ENCODE data around the gene SCARB1. TPM values are rescaled to one million over a fixed set of nuclear protein-coding genes. Genes with fewer than 3 reads are reported as not detected.

SCARB1 gene
- total and polyA plus RNA-seq, 2 of the 13 experiments (the other 11 are each of a cell fraction or from before 2014, with no cell fraction given) = 63.4 to 160 TPM

- no peak for TF ChIP-seq CENPX (CRISPR knock-in tag; IDR thresholded peaks at IDR 0.05)
- TF ChIP-seq JDP2 (CRISPR knock-in tag; IDR thresholded peaks at IDR 0.05; ENCODE audit: borderline replicate concordance) = no peak
- TF ChIP-seq ZBTB14 (CRISPR knock-in tag; IDR thresholded peaks at IDR 0.05) = no peak
- TF ChIP-seq ZNF329 (CRISPR knock-in tag; IDR thresholded peaks at IDR 0.05; ENCODE audit: low read depth) = peak; percentile 66; the same call in 1 of the 2 replicates
- no peak for TF ChIP-seq ZNF317 (CRISPR knock-in tag; IDR thresholded peaks at IDR 0.05)
- TF ChIP-seq EP300 (IDR thresholded peaks at IDR 0.05; ENCODE audit: low read depth in 2 of 2, low read length in 2 of 2) = peak; percentile 79 to 92
- no peak for TF ChIP-seq EP300 (CRISPR knock-in tag; IDR thresholded peaks at IDR 0.05; ENCODE audit: borderline replicate concordance)
- TF ChIP-seq NBN (conservative IDR thresholded peaks at IDR 0.05) = no peak
- peak; percentile 54; the same call in 1 of the 2 replicates for TF ChIP-seq HDAC6 (IDR thresholded peaks at IDR 0.05; ENCODE audit: low read depth, low read length)
- TF ChIP-seq DMTF1 (CRISPR knock-in tag; IDR thresholded peaks at IDR 0.05) = no peak
- no peak for TF ChIP-seq FOXJ3 (CRISPR knock-in tag; IDR thresholded peaks at IDR 0.05; ENCODE audit: borderline replicate concordance)
- TF ChIP-seq ATRX (CRISPR knock-in tag; IDR thresholded peaks at IDR 0.05; ENCODE audit: borderline replicate concordance) = no peak
- 0 out of 2 replicates have a peak, but pooled peaks have one; percentile 42 for TF ChIP-seq PITX1 (CRISPR knock-in tag; IDR thresholded peaks at IDR 0.05)
- peak; percentile 82 for TF ChIP-seq SALL1 (CRISPR knock-in tag; IDR thresholded peaks at IDR 0.05)
- no peak for TF ChIP-seq SNAI1 (CRISPR knock-in tag; IDR thresholded peaks at IDR 0.05; ENCODE audit: borderline replicate concordance)
- no peak for TF ChIP-seq BRCA1 (CRISPR knock-in tag; IDR thresholded peaks at IDR 0.05)
- TF ChIP-seq ONECUT2 (CRISPR knock-in tag; IDR thresholded peaks at IDR 0.05) = no peak
- TF ChIP-seq POLR2AphosphoS5 (IDR thresholded peaks at IDR 0.05; ENCODE audit: low read depth, low read length) = peak; percentile 21; the same call in 1 of the 2 replicates
- TF ChIP-seq FOXP4 (CRISPR knock-in tag; IDR thresholded peaks at IDR 0.05) = peak; percentile 71; the same call in 1 of the 2 replicates
- peak; percentile 74; the same call in 1 of the 2 replicates for TF ChIP-seq ATF2 (CRISPR knock-in tag; IDR thresholded peaks at IDR 0.05)
Measured at GRCh38 chr12:124829008-124829707, 34.5 kb downstream of the SCARB1 start (continued).
